HG03565 (cell line): ENCODE measurements around the gene BRMS1L.

ENCODE experiments used
- ATAC-seq: cut with Tn5 transposase; IDR thresholded peaks from one replicate; pipeline ENCODE4 v1.9.1; 2021; ENCODE audit warnings: mild to moderate bottlenecking, moderate library complexity; ENCODE audit not compliant: unreplicated experiment

BRMS1L gene

GRCh38 chr14:35865611-35866324 lies 39.6 kb downstream of the BRMS1L start:
- no peak for ATAC-seq

- no peak for ATAC-seq
Observed at GRCh38 chr14:35866595-35867279, 40.6 kb downstream of the BRMS1L start.

- ATAC-seq = no peak
Observed at GRCh38 chr14:35867280-35867629, 41.1 kb downstream of the BRMS1L start.

GRCh38 chr14:35875296-35875695 lies 49.2 kb downstream of the BRMS1L start:
- no peak for ATAC-seq

GRCh38 chr14:35877276-35877675 lies 51.1 kb downstream of the BRMS1L start:
- ATAC-seq = no peak

- no peak for ATAC-seq
Observed at GRCh38 chr14:35878272-35879150, 52.4 kb downstream of the BRMS1L start.

- ATAC-seq = no peak
Observed at GRCh38 chr14:35879151-35879648, 53.1 kb downstream of the BRMS1L start.

- no peak for ATAC-seq
Observed at GRCh38 chr14:35879654-35880249, 53.6 kb downstream of the BRMS1L start.

GRCh38 chr14:35881280-35881679 lies 55.1 kb downstream of the BRMS1L start:
- ATAC-seq = no peak

GRCh38 chr14:35883677-35884293 lies 57.6 kb downstream of the BRMS1L start:
- no peak for ATAC-seq

- ATAC-seq = no peak
Observed at GRCh38 chr14:35890308-35890707, 64.2 kb downstream of the BRMS1L start.

- ATAC-seq = no peak
Observed at GRCh38 chr14:35895256-35895655, 69.1 kb downstream of the BRMS1L start.

- ATAC-seq = no peak
Observed at GRCh38 chr14:35897616-35898111, 71.5 kb downstream of the BRMS1L start.

GRCh38 chr14:35898217-35898775 lies 72.2 kb downstream of the BRMS1L start:
- ATAC-seq = no peak

- no peak for ATAC-seq
Observed at GRCh38 chr14:35900741-35901140, 74.6 kb downstream of the BRMS1L start.

- ATAC-seq = no peak
Observed at GRCh38 chr14:35909665-35910064, 83.5 kb downstream of the BRMS1L start.

GRCh38 chr14:35910191-35910590 lies 84.1 kb downstream of the BRMS1L start:
- ATAC-seq = no peak

- no peak for ATAC-seq
Observed at GRCh38 chr14:35911097-35911496, 85.0 kb downstream of the BRMS1L start.

GRCh38 chr14:35915185-35915584 lies 89.0 kb downstream of the BRMS1L start:
- no peak for ATAC-seq

GRCh38 chr14:35915775-35916174 lies 89.6 kb downstream of the BRMS1L start:
- no peak for ATAC-seq
